H9 (cell line): ENCODE measurements around the gene ACOX1. TPM values are rescaled to one million over a fixed set of nuclear protein-coding genes. Genes with fewer than 3 reads are reported as not detected.

Experiments
- DNase-seq: peaks from one replicate; pipeline ENCODE4 v3.0.0-alpha.2; 2017
- H2AFZ ChIP-seq: one replicate; pipeline ENCODE4 v1.6.1; 2013; ENCODE audit warnings: mild to moderate bottlenecking, low read length, control low read depth, moderate library complexity
- H2AK5ac ChIP-seq: 2 replicates; pipeline ENCODE4 v1.6.1; 2013; ENCODE audit warnings: low read length, control low read depth, mixed read lengths; ENCODE audit not compliant: insufficient read length
- H2BK120ac ChIP-seq: one replicate; pipeline ENCODE4 v1.6.1; 2013; ENCODE audit warnings: low read depth, mild to moderate bottlenecking, low read length, control low read depth, inconsistent platforms; ENCODE audit not compliant: poor library complexity, severe bottlenecking
- H2BK12ac ChIP-seq: 2 replicates; pipeline ENCODE4 v1.6.1; 2013; ENCODE audit warnings: low read length, control low read depth, mixed read lengths, low read depth; ENCODE audit not compliant: insufficient read length
- H2BK15ac ChIP-seq: 2 replicates; pipeline ENCODE4 v1.6.1; 2013; ENCODE audit warnings: low read depth, low read length, control low read depth
- H2BK20ac ChIP-seq: one replicate; pipeline ENCODE4 v1.6.1; 2013; ENCODE audit warnings: low read depth, mild to moderate bottlenecking, low read length, control low read depth, inconsistent platforms; ENCODE audit not compliant: poor library complexity, severe bottlenecking
- H2BK5ac ChIP-seq: 2 replicates; pipeline ENCODE4 v1.6.1; 2013; ENCODE audit warnings: low read length, control low read depth, mixed read lengths; ENCODE audit not compliant: insufficient read length
- H3K14ac ChIP-seq: 2 replicates; pipeline ENCODE4 v1.6.1; 2013; ENCODE audit warnings: low read length, control low read depth; ENCODE audit not compliant: insufficient read depth
- H3K18ac ChIP-seq: 2 replicates; pipeline ENCODE4 v1.6.1; 2013; ENCODE audit warnings: low read depth, mild to moderate bottlenecking, mixed read lengths, low read length, control low read depth; ENCODE audit not compliant: insufficient read length
- H3K23ac ChIP-seq: 2 replicates; pipeline ENCODE4 v1.6.1; 2013; ENCODE audit warnings: low read length, control low read depth, mixed read lengths, low read depth; ENCODE audit not compliant: insufficient read length
- H3K23me2 ChIP-seq: 2 replicates; pipeline ENCODE4 v1.6.1; 2013; ENCODE audit warnings: low read depth, mild to moderate bottlenecking, mixed read lengths, low read length, control low read depth; ENCODE audit not compliant: insufficient read length, poor library complexity, severe bottlenecking
- H3K27ac ChIP-seq: 2 replicates; pipeline ENCODE4 v1.5.1; 2013; ENCODE audit warnings: low read length, control low read depth, mixed read lengths, low read depth; ENCODE audit not compliant: insufficient read length
- H3K27me3 ChIP-seq: 2 replicates; pipeline ENCODE4 v1.6.1; 2013; ENCODE audit warnings: low read length, control low read depth, inconsistent platforms; ENCODE audit not compliant: insufficient read depth
- H3K4ac ChIP-seq: 2 replicates; pipeline ENCODE4 v1.6.1; 2013; ENCODE audit warnings: low read depth, mild to moderate bottlenecking, control low read depth, inconsistent platforms, low read length, moderate library complexity
- H3K4me1 ChIP-seq: 2 replicates; pipeline ENCODE4 v1.6.1; 2013; ENCODE audit warnings: low read length, control low read depth, inconsistent platforms; ENCODE audit not compliant: insufficient read depth
- H3K4me2 ChIP-seq: 2 replicates; pipeline ENCODE4 v1.6.1; 2013; ENCODE audit warnings: low read length, control low read depth, mixed read lengths; ENCODE audit not compliant: insufficient read length, insufficient read depth
- H3K56ac ChIP-seq: 2 replicates; pipeline ENCODE4 v1.6.1; 2013; ENCODE audit warnings: low read depth, mild to moderate bottlenecking, mixed read lengths, low read length, control low read depth; ENCODE audit not compliant: insufficient read length
- H3K79me1 ChIP-seq: 2 replicates; pipeline ENCODE4 v1.6.1; 2013; ENCODE audit warnings: low read depth, mild to moderate bottlenecking, moderate library complexity, low read length, control low read depth, inconsistent platforms; ENCODE audit not compliant: insufficient read depth, poor library complexity, severe bottlenecking
- H3K79me2 ChIP-seq: 2 replicates; pipeline ENCODE4 v1.6.1; 2013; ENCODE audit warnings: low read length, control low read depth, inconsistent platforms; ENCODE audit not compliant: insufficient read depth
- H3K9ac ChIP-seq: 2 replicates; pipeline ENCODE4 v1.6.1; 2013; ENCODE audit warnings: low read length, control low read depth, mixed read lengths; ENCODE audit not compliant: insufficient read length; ENCODE audit errors: extremely low read depth
- H3K9me3 ChIP-seq: one replicate; pipeline ENCODE4 v1.6.1; 2013; ENCODE audit warnings: low read depth, low read length, inconsistent platforms; ENCODE audit not compliant: control insufficient read depth
- H3T11ph ChIP-seq: one replicate; pipeline ENCODE4 v1.6.1; 2013; ENCODE audit warnings: mild to moderate bottlenecking, low read length, control low read depth, inconsistent platforms
- H4K20me1 ChIP-seq: one replicate; pipeline ENCODE4 v1.6.1; 2013; ENCODE audit not compliant: control insufficient read depth, insufficient read length, insufficient read depth
- H4K5ac ChIP-seq: 2 replicates; pipeline ENCODE4 v1.6.1; 2013; ENCODE audit warnings: low read depth, mild to moderate bottlenecking, mixed read lengths, low read length, control low read depth; ENCODE audit not compliant: insufficient read length
- H4K8ac ChIP-seq: replicated peaks from 2 replicates; pipeline ENCODE4 v1.6.1; 2013; ENCODE audit warnings: low read length, control low read depth, mixed read lengths, low read depth; ENCODE audit not compliant: insufficient read length
- H4K91ac ChIP-seq: 2 replicates; pipeline ENCODE4 v1.6.1; 2013; ENCODE audit warnings: low read depth, mild to moderate bottlenecking, moderate library complexity, mixed read lengths, low read length, control low read depth; ENCODE audit not compliant: insufficient read length
- H3K27ac Mint-ChIP-seq, 3 experiments: 2 replicates in 2 of 3; 3 replicates in 1 of 3; pipeline ENCODE4 v1.8.0; 2020 to 2021; ENCODE audit warnings: mixed read lengths in 3 of 3, mild to moderate bottlenecking in 1 of 3, moderate library complexity in 1 of 3
- H3K27me3 Mint-ChIP-seq: 2 replicates; pipeline ENCODE4 v1.8.0; 2021; ENCODE audit warnings: low read depth, mild to moderate bottlenecking, moderate library complexity, mixed read lengths
- H3K36me3 Mint-ChIP-seq, 3 experiments: 2 replicates in 2 of 3; 3 replicates in 1 of 3; pipeline ENCODE4 v1.8.0; 2020 to 2021; ENCODE audit warnings: low read depth in 3 of 3, mixed read lengths in 3 of 3; ENCODE audit not compliant: insufficient read depth in 1 of 3
- H3K4me1 Mint-ChIP-seq, 2 experiments: 2 replicates each; pipeline ENCODE4 v1.8.0; 2020; ENCODE audit warnings: mixed read lengths in 2 of 2
- H3K4me3 Mint-ChIP-seq, 2 experiments: 2 replicates in 1 of 2; 3 replicates in 1 of 2; pipeline ENCODE4 v1.8.0; 2020 to 2021; ENCODE audit warnings: mild to moderate bottlenecking in 2 of 2, mixed read lengths in 2 of 2, moderate library complexity in 1 of 2
- H3K9me3 Mint-ChIP-seq, 2 experiments: 2 replicates in 1 of 2; 3 replicates in 1 of 2; pipeline ENCODE4 v1.8.0; 2020; ENCODE audit warnings: mild to moderate bottlenecking in 2 of 2, mixed read lengths in 2 of 2, moderate library complexity in 1 of 2
- WGBS: extraction: QIAGEN DNeasy Blood & Tissue Kit; methylation state at CpG from one replicate; pipeline ENCODE4 v1.1.7; 2013; ENCODE audit warnings: missing lambda C conversion rate, low lambda C conversion rate, mixed read lengths; ENCODE audit not compliant: insufficient read length; ENCODE audit errors: extremely low coverage; 5-methylcytosine and 5-hydroxymethylcytosine counted together
- total RNA-seq: library from RNA; stranded (reverse); gene quantifications from 2 replicates; pipeline ENCODE4 v1.2.1, GENCODE V29; 2021
- TF ChIP-seq, protein P1 (sequence below): fragments of 200-600 bp; sonication (generic); conservative IDR thresholded peaks from 3 replicates; pipeline ENCODE4 v1.8.0; 2021; ENCODE audit warnings: antibody characterized with exemption, mild to moderate bottlenecking

The ACOX1 gene
- total RNA-seq, 1 experiment from 2014 or later = 27.4 TPM

DNA sequence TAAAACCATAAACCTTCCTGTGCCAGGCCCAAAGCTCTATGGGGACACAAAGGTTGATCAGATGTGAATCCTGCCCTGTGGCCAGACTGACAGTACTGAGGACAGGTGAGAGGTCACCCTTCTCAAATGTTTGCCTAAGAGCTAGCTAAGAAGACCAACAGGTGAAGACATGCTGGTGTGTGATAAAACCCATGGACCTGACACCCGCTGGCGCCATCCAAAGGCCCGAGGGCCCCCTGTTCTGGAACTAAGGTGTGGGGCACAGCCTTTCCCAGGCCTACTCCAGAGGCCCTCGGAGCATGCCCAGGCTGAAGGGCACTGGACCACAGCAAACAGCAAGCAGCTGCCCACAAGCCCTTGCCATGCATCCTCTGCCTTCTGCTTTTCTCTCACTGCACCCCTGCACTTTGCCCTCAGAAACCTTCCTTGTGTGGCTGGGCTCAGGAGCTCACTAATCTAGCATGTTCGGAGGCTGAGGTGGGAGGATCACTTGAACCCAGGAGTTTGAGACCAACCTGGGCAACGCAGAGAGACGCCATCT is 16.5 kb upstream of the ACOX1 start:
- Histone ChIP-seq H4K20me1 (no peaks in the 10 kb centered on the region), H3K27ac (no peak overlapping the region)
- no peaks in the 10 kb centered on the region for H3K9me3 Mint-ChIP-seq

More for the DNA sequence above, 16.5 kb upstream of the ACOX1 start:
- H3K27me3 Mint-ChIP-seq = no peaks in the 10 kb centered on the region
- H3K9ac ChIP-seq = no peak overlapping the region
- H3K27me3 ChIP-seq = no peaks in the 10 kb centered on the region
- H3K79me2 ChIP-seq = no peaks in the 10 kb centered on the region
- H2BK5ac ChIP-seq = no peak overlapping the region
- H2BK15ac ChIP-seq = no peak overlapping the region
- H3K4ac ChIP-seq = no peak overlapping the region
- no peaks in the 10 kb centered on the region for H3K9me3 ChIP-seq
- H3T11ph ChIP-seq = no peak overlapping the region
- H3K27ac Mint-ChIP-seq = no peak overlapping the region
- DNase-seq = no peak
- H3K79me1 ChIP-seq = no peaks in the 10 kb centered on the region
- no peak overlapping the region for H2BK20ac ChIP-seq
- no peak overlapping the region for H3K4me2 ChIP-seq
- no peak overlapping the region for H3K56ac ChIP-seq
- H4K91ac ChIP-seq = no peak overlapping the region
- no peak overlapping the region for H2AK5ac ChIP-seq
- no CpG with 5 or more reads among the region's 7 CpGs for WGBS
- no peak overlapping the region for H3K23ac ChIP-seq
- H3K4me1 Mint-ChIP-seq = peaks cover 9 to 11% of the 10 kb centered on the region in 2 experiments; a peak in 3 of 4 replicates
- no peak overlapping the region for H4K8ac ChIP-seq
- H2AFZ ChIP-seq = no peak overlapping the region
- H3K4me1 ChIP-seq = no peaks in the 10 kb centered on the region
- no peak overlapping the region for H4K5ac ChIP-seq
- TF ChIP-seq, protein P1, sequence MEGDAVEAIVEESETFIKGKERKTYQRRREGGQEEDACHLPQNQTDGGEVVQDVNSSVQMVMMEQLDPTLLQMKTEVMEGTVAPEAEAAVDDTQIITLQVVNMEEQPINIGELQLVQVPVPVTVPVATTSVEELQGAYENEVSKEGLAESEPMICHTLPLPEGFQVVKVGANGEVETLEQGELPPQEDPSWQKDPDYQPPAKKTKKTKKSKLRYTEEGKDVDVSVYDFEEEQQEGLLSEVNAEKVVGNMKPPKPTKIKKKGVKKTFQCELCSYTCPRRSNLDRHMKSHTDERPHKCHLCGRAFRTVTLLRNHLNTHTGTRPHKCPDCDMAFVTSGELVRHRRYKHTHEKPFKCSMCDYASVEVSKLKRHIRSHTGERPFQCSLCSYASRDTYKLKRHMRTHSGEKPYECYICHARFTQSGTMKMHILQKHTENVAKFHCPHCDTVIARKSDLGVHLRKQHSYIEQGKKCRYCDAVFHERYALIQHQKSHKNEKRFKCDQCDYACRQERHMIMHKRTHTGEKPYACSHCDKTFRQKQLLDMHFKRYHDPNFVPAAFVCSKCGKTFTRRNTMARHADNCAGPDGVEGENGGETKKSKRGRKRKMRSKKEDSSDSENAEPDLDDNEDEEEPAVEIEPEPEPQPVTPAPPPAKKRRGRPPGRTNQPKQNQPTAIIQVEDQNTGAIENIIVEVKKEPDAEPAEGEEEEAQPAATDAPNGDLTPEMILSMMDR = no peak
- peaks cover 14 to 37% (median 24%) of the 10 kb centered on the region in 3 experiments; a peak in 6 of 7 replicates for H3K36me3 Mint-ChIP-seq
- H3K4me3 Mint-ChIP-seq = no peak overlapping the region
- H2BK12ac ChIP-seq = no peak overlapping the region
- H3K14ac ChIP-seq = no peak overlapping the region
- no peaks in the 10 kb centered on the region for H3K23me2 ChIP-seq
- no peak overlapping the region for H2BK120ac ChIP-seq
- H3K18ac ChIP-seq = no peak overlapping the region
